Measurements from ENCODE around the gene PRR3.
A peak's percentile ranks its signal among the peaks of the same experiment; 100 is the strongest.

GRCh38 chr6:30601815-30602641, 44.9 kb downstream of the PRR3 start:
- TF ChIP-seq POLR2AphosphoS5 (IDR thresholded peaks at IDR 0.05; ENCODE audit: low read depth): 0 out of 2 replicates have a peak, but pooled peaks have one; percentile 28
- TF ChIP-seq CTCF (IDR thresholded peaks at IDR 0.05; ENCODE audit: insufficient read depth, low read length): no peak
- TF ChIP-seq, protein P1, sequence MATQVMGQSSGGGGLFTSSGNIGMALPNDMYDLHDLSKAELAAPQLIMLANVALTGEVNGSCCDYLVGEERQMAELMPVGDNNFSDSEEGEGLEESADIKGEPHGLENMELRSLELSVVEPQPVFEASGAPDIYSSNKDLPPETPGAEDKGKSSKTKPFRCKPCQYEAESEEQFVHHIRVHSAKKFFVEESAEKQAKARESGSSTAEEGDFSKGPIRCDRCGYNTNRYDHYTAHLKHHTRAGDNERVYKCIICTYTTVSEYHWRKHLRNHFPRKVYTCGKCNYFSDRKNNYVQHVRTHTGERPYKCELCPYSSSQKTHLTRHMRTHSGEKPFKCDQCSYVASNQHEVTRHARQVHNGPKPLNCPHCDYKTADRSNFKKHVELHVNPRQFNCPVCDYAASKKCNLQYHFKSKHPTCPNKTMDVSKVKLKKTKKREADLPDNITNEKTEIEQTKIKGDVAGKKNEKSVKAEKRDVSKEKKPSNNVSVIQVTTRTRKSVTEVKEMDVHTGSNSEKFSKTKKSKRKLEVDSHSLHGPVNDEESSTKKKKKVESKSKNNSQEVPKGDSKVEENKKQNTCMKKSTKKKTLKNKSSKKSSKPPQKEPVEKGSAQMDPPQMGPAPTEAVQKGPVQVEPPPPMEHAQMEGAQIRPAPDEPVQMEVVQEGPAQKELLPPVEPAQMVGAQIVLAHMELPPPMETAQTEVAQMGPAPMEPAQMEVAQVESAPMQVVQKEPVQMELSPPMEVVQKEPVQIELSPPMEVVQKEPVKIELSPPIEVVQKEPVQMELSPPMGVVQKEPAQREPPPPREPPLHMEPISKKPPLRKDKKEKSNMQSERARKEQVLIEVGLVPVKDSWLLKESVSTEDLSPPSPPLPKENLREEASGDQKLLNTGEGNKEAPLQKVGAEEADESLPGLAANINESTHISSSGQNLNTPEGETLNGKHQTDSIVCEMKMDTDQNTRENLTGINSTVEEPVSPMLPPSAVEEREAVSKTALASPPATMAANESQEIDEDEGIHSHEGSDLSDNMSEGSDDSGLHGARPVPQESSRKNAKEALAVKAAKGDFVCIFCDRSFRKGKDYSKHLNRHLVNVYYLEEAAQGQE (IDR thresholded peaks at IDR 0.05; ENCODE audit: insufficient replicate concordance, low read depth): no peak
- TF ChIP-seq SPI1 (IDR thresholded peaks at IDR 0.05; ENCODE audit: borderline replicate concordance, low read depth): no peak

Measured in HL-60 (cell line).